ENCODE data around the gene SERP2.
"Not testable (repeated sequence)": the region's sequence is repeated elsewhere in the genome, so short reads cannot be mapped to it uniquely, and the experiment has no call there.

The SERP2 gene

DNA sequence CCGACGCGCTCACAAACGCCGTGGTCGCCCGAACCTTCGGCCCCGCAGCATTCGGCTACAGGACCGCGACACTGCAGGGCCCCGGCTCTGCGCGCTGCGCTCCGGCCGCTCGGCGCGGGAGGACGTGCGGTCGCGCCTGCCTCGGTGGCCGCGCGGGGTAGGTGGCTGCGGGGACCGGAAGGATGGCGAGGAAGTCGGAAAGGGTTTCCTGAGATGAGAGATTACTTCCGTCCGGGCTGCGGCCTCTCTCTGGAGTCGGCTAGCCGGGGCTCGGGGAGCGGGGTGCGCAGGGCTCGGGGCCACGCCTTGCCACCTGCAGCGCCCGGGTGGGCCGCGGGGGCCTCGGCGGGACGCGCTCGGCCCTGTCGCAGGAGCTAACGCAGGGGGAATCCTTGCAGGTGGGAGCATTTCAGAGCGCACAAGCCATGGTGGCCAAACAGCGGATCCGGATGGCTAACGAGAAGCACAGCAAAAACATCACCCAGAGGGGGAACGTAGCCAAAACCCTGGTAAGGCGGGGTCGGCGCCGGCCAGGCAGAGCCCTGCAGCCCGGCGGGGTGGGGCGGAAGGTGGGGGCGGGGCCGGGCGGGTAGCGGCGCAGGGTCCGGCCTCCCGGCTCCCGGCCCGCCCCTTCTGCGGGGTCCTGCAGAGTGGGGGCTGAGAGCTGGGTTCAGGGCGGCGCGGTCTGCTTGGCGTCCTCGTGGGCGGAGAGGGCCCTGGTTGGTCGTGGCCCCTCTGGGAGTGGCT, at the start of gene SERP2:
Gene SERP2 (plus strand): TSS at position 224 of the 747 bp plus-strand sequence. CDS start 202 bp downstream, at position 426.
- no peaks in the 10 kb centered on the region for H3K36me3 ChIP-seq (replicated peaks; ENCODE audit: low read depth, low read length)
- H3K9ac ChIP-seq (ENCODE audit: low read length) = no peak within 1 kb of the TSS
- no peak within 1 kb of the TSS for H3K4me2 ChIP-seq (ENCODE audit: low read length)
- peaks cover 37% of the 10 kb centered on the region for H3K27me3 ChIP-seq (ENCODE audit: low read depth, low read length)
- no peak within 1 kb of the TSS for H3K4me3 ChIP-seq (ENCODE audit: low read length)
- no peaks in the 10 kb centered on the region for H3K9me3 ChIP-seq (ENCODE audit: insufficient read depth, low read length)
- H3K4me1 ChIP-seq (ENCODE audit: low read length) = no peaks in the 10 kb centered on the region
- H4K20me1 ChIP-seq (ENCODE audit: insufficient read depth, low read length) = no peaks in the 10 kb centered on the region
- no peaks in the 10 kb centered on the region for H3K79me2 ChIP-seq (ENCODE audit: low read length)
- H3K27ac ChIP-seq (ENCODE audit: low read length) = no peak within 1 kb of the TSS
- TF ChIP-seq CTCF (IDR thresholded peaks at IDR 0.05; ENCODE audit: low read depth, low read length) (no peak), EZH2phosphoT487 (IDR thresholded peaks at IDR 0.05; ENCODE audit: low read depth) (no peak)
- no peak within 1 kb of the TSS for H2AFZ ChIP-seq (ENCODE audit: low read depth, low read length)

DNA sequence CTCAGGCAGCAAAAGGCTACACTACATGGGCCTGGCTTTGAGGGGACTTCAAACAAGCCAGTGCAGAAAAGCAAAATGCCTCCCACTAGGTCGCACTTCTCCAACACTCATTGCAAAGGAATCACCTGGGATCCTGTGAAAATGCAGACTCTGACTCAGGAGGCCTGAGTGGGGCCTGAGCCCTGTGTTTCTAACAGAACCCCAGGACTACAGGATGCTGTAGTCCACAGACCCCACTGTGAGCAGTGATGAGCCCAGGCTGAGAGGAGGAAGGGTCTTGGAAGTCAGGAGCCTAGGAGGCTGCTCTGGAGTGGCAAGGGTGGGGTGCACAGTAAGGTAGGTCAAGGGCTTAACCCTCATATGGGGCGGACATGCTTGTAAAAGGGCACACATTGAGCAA, 46.7 kb upstream of the SERP2 start:
- H3K27ac ChIP-seq (ENCODE audit: low read length) = no peak overlapping the region
- H4K20me1 ChIP-seq (ENCODE audit: insufficient read depth, low read length) = no peaks in the 10 kb centered on the region
- TF ChIP-seq EZH2phosphoT487 (IDR thresholded peaks at IDR 0.05; ENCODE audit: low read depth) (no peak), CTCF (IDR thresholded peaks at IDR 0.05; ENCODE audit: low read depth, low read length) (no peak)
- no peak overlapping the region for H2AFZ ChIP-seq (ENCODE audit: low read depth, low read length)
- H3K4me2 ChIP-seq (ENCODE audit: low read length) = no peak overlapping the region
- no peak overlapping the region for H3K9ac ChIP-seq (ENCODE audit: low read length)
- no peaks in the 10 kb centered on the region for H3K9me3 ChIP-seq (ENCODE audit: insufficient read depth, low read length)
- H3K36me3 ChIP-seq (replicated peaks; ENCODE audit: low read depth, low read length) = no peaks in the 10 kb centered on the region
- H3K27me3 ChIP-seq (ENCODE audit: low read depth, low read length) = peaks cover 49% of the 10 kb centered on the region
- H3K79me2 ChIP-seq (ENCODE audit: low read length) = no peaks in the 10 kb centered on the region
- no peaks in the 10 kb centered on the region for H3K4me1 ChIP-seq (ENCODE audit: low read length)
- H3K4me3 ChIP-seq (ENCODE audit: low read length) = no peak overlapping the region

DNA sequence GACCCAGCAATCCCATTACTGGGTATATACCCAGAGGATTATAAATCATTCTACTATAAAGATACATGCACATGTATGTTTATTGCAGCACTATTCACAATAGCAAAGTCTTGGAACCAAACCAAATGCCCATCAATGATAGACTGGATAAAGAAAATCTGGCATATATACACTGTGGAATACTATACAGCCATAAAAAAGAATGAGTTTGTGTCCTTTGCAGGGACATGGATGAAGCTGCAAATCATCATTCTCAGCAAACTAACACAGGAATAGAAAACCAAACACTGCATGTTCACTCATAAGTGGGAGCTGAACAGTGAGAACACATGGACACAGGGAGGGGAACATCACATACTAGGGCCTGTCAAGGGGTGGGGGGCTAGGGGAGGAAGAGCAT, 44.6 kb upstream of the SERP2 start:
- H3K36me3 ChIP-seq (replicated peaks; ENCODE audit: low read depth, low read length); H3K4me1 ChIP-seq (ENCODE audit: low read length); H2AFZ ChIP-seq (ENCODE audit: low read depth, low read length); H3K4me3 ChIP-seq (ENCODE audit: low read length); H3K79me2 ChIP-seq (ENCODE audit: low read length); H3K27ac ChIP-seq (ENCODE audit: low read length); H3K4me2 ChIP-seq (ENCODE audit: low read length); H3K9me3 ChIP-seq (ENCODE audit: insufficient read depth, low read length); H4K20me1 ChIP-seq (ENCODE audit: insufficient read depth, low read length); H3K9ac ChIP-seq (ENCODE audit: low read length): not testable (repeated sequence)
- H3K27me3 ChIP-seq (ENCODE audit: low read depth, low read length) = peaks cover 56% of the 10 kb centered on the region

- Histone ChIP-seq H2AFZ (ENCODE audit: low read depth, low read length) (no peak overlapping the region), H3K9me3 (ENCODE audit: insufficient read depth, low read length) (no peaks in the 10 kb centered on the region), H3K27me3 (ENCODE audit: low read depth, low read length) (peaks cover 56% of the 10 kb centered on the region), H3K27ac (ENCODE audit: low read length) (no peak overlapping the region), H3K9ac (ENCODE audit: low read length) (no peak overlapping the region), H3K4me3 (ENCODE audit: low read length) (no peak overlapping the region), H4K20me1 (ENCODE audit: insufficient read depth, low read length) (0 out of 2 replicates have a peak, but pooled peaks cover 4% of the 10 kb centered on the region), H3K4me2 (ENCODE audit: low read length) (no peak overlapping the region), H3K79me2 (ENCODE audit: low read length) (no peaks in the 10 kb centered on the region), H3K36me3 (replicated peaks; ENCODE audit: low read depth, low read length) (no peaks in the 10 kb centered on the region), H3K4me1 (ENCODE audit: low read length) (no peaks in the 10 kb centered on the region)
- TF ChIP-seq EZH2phosphoT487 (IDR thresholded peaks at IDR 0.05; ENCODE audit: low read depth) (no peak), CTCF (IDR thresholded peaks at IDR 0.05; ENCODE audit: low read depth, low read length) (no peak)
These were observed 43.6 kb upstream of the SERP2 start for GRCh38 chr13:44329909-44330545.
